ENCODE data around the gene TEAD4.

Gene TEAD4

DNA sequence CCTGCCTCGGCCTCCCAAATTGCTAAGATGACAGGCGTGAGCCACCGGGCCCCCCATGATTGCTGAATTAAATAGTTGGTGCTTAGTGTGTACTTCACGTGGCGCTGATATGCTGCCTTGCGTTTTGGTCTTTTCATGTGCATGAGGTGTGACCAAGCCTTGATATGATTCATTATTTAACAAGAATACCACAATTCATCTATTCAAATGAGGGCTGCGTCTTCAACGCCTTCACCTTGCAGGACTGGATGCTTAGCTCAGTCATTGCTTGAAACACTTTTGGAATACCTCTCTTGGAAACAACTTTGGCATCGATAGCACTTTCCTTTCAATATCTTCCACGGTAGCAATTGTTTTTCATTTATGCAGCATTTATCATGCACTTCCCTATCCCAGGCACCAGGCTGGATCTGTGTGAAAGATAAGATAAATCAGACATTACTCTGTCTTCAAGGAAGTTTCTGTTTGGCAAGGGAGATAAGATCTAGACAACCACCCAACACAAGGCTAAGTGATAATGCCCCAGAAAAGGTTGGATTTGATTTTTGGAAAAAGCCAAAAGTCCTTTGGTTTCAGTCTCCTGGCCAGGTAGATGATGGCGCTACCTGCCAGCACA is 1.3 kb upstream of the TEAD4 start:
- Histone ChIP-seq H3K4me3 (peak overlapping the region; percentile 81), H3K9me3 (ENCODE audit: low read depth, low read length) (no peaks in the 10 kb centered on the region), H3K27ac (peak overlapping the region; percentile 83), H3K9ac (ENCODE audit: insufficient read length) (peak overlapping the region; percentile 83), H3K36me3 (ENCODE audit: insufficient read depth, low read length) (no peaks in the 10 kb centered on the region)
- DNase-seq (ENCODE audit: low read depth, low spot score): no peak
- no peak for TF ChIP-seq FOXP2 (optimal IDR thresholded peaks at IDR 0.05; ENCODE audit: control extremely low read depth, extremely low read length, insufficient read depth)
- no peak for TF ChIP-seq EZH2 (IDR thresholded peaks at IDR 0.05)
- TF ChIP-seq POLR2AphosphoS5 (IDR thresholded peaks at IDR 0.05; ENCODE audit: borderline replicate concordance, low read depth, low read length): no peak

DNA sequence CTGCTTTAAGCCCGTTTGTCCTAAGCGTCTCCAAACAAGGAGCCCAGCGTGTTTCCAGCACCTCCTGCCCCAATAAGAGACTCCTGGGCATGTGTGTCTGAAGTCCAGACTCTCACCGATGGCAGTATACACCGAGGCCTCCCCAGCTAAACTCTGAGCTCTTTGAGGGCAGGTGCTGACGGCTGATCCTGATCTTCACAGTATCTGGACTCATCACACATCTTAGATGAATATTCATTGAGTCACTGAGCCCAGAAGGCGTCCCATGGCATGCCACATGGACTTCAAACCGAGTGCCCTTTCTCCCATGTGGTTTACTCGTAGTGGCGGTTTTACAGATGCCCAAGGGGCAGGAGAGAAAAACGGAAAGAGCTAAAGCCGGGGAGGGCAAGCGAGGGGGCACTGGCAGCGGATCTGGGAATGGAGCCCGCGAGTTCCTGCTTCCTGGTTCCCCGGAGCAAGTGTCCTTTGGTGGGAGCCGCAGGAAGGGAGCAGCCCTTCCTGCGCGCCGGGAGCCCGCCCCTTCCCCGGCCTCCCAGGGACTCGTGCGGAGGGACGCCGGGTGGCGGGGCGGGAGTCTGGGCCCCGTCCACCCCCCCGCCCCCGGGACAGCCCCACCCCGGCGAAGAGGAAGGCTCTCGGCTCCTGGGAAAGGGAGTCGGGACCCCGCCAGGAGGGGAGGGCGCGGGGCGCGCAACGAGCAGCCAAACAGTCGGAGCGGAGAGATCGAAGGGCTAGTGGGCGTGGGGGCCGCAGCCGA is 585 bp upstream of the TEAD4 start:
- DNase-seq (ENCODE audit: low read depth, low spot score): no peak
- TF ChIP-seq EZH2 (IDR thresholded peaks at IDR 0.05) (no peak), FOXP2 (optimal IDR thresholded peaks at IDR 0.05; ENCODE audit: control extremely low read depth, extremely low read length, insufficient read depth) (no peak), POLR2AphosphoS5 (IDR thresholded peaks at IDR 0.05; ENCODE audit: borderline replicate concordance, low read depth, low read length) (peak; percentile 45; the same call in 1 of the 2 replicates)
- Histone ChIP-seq H3K9ac (ENCODE audit: insufficient read length) (peak overlapping the region; percentile 83), H3K36me3 (ENCODE audit: insufficient read depth, low read length) (no peaks in the 10 kb centered on the region), H3K9me3 (ENCODE audit: low read depth, low read length) (no peaks in the 10 kb centered on the region), H3K4me3 (peak overlapping the region; percentile 81), H3K27ac (peak overlapping the region; percentile 83)

DNA sequence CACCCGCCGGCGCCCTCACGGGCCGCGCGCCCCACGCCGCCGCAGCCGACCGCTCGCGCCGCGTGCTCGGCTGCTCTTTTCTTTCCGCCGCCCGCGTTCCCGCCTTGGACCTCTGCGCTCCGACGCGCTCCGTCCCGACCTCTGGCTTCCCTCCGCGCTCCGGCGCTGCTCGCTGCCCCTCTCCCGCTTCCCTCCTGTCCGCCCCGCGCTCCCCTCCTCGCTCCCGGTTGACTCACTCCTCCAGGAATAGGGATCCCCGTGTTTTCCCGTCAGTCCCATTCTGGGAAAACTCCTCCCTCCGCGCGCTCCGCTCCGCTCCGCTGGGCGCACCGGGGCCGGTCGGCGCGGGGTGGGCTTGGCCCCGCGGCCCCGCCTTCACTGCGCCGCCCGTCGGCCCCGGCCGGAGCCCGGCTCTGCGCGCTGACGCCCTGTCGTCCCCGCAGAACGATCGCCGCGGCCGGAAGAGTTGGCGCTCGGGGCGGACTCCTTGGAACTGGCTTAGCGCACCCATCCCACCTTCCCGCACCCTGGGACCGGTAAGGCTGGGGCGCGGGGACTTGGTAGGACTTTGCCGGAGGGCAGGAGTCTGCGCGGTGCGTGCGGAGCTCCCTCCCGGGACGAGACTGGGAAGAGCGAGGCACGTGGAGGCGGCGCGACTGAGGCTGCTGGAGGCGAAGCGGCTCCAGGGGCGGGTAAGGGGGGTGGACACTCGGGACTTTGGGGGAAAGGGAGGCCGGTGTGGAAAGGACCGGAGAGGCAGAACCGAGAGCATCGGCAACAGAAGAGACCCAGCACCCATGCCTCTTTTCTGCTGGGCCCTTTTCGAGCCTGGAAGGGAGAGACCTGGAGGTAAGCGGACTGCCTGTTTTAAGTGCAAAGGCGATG is 550 bp downstream of the TEAD4 start:
- H3K4me3 ChIP-seq: peak overlapping the region; percentile 81
- peak; percentile 43; the same call in 1 of the 2 replicates for TF ChIP-seq POLR2AphosphoS5 (IDR thresholded peaks at IDR 0.05; ENCODE audit: borderline replicate concordance, low read depth, low read length)
- TF ChIP-seq EZH2 (IDR thresholded peaks at IDR 0.05): no peak
- H3K36me3 ChIP-seq (ENCODE audit: insufficient read depth, low read length): peaks cover 1% of the 10 kb centered on the region; the same call in 1 of the 2 replicates
- H3K9me3 ChIP-seq (ENCODE audit: low read depth, low read length): no peaks in the 10 kb centered on the region
- peak overlapping the region; percentile 88 for H3K9ac ChIP-seq (ENCODE audit: insufficient read length)
- H3K27ac ChIP-seq: peak overlapping the region; percentile 77
- no peak for DNase-seq (ENCODE audit: low read depth, low spot score)

DNA sequence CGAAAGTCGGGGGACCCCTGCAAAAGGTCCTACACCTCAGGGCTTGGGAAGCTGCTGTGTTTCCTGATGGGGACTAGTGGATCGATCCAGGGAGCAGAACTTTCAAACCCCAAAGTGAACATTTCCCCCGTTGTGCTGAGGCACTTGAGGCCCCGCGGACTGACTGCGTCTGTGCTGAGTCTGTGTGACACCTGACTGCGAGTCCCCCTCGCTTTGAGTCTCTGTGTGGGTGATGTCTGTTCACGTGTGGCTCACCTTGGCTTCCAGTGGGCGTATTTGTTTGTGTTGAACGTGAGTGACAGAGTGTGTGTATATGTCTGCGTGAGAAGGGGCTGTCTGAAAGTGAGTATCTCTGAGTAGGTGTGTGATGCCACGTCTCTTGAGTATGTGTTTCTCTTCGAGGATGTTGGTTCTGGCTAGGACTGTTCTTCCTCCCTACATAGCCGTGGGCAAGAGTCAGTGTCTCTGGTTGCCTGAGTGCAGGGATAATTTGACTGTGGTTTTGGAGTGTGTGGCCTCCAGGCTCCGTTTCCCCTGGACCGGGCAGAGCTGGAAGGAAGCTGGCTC is 1.3 kb downstream of the TEAD4 start:
- TF ChIP-seq FOXP2 (optimal IDR thresholded peaks at IDR 0.05; ENCODE audit: control extremely low read depth, extremely low read length, insufficient read depth) (no peak), POLR2AphosphoS5 (IDR thresholded peaks at IDR 0.05; ENCODE audit: borderline replicate concordance, low read depth, low read length) (no peak), EZH2 (IDR thresholded peaks at IDR 0.05) (no peak)
- H3K27ac ChIP-seq: no peak overlapping the region
- H3K9me3 ChIP-seq (ENCODE audit: low read depth, low read length): no peaks in the 10 kb centered on the region
- H3K36me3 ChIP-seq (ENCODE audit: insufficient read depth, low read length): peaks cover 4% of the 10 kb centered on the region; the same call in 1 of the 2 replicates
- DNase-seq (ENCODE audit: low read depth, low spot score): no peak
- H3K4me3 ChIP-seq: peak overlapping the region; percentile 81
- peak overlapping the region; percentile 88 for H3K9ac ChIP-seq (ENCODE audit: insufficient read length)

DNA sequence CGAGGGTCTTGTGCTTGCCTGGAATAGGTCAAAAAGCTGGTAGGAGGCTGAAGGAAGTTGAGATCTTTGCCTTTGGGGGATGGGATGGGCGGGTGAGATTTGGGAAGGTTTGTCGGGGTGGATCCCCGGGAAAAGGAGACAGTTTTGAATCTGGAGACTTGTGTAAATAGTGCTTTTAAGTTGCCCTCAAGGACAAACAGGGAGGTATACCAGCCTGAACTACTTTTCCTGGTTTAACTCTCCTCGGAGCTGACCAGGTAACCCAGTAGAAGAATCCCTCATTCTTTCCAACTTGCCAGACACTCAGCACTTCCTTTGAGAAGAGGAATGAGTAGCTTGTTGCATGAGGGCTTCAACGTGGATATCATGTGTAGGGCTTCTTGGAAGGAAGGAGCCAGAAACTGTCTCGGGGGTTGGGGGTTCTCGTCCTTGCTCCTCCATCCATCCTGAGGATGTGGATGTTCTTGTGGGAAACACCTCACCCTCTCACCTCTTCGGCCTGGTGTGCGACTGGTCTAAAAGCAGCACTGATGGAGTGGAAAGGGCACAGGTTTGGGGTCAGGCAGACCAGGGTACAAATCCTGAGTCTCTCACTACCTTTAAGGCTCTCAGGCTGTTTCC is 1.9 kb downstream of the TEAD4 start:
- DNase-seq (ENCODE audit: low read depth, low spot score): no peak
- H3K9ac ChIP-seq (ENCODE audit: insufficient read length): no peak overlapping the region
- H3K9me3 ChIP-seq (ENCODE audit: low read depth, low read length): no peaks in the 10 kb centered on the region
- no peak overlapping the region for H3K27ac ChIP-seq
- peak overlapping the region; percentile 81 for H3K4me3 ChIP-seq
- TF ChIP-seq EZH2 (IDR thresholded peaks at IDR 0.05) (no peak), FOXP2 (optimal IDR thresholded peaks at IDR 0.05; ENCODE audit: control extremely low read depth, extremely low read length, insufficient read depth) (no peak), POLR2AphosphoS5 (IDR thresholded peaks at IDR 0.05; ENCODE audit: borderline replicate concordance, low read depth, low read length) (no peak)
- H3K36me3 ChIP-seq (ENCODE audit: insufficient read depth, low read length): peaks cover 4% of the 10 kb centered on the region; the same call in 1 of the 2 replicates

DNA sequence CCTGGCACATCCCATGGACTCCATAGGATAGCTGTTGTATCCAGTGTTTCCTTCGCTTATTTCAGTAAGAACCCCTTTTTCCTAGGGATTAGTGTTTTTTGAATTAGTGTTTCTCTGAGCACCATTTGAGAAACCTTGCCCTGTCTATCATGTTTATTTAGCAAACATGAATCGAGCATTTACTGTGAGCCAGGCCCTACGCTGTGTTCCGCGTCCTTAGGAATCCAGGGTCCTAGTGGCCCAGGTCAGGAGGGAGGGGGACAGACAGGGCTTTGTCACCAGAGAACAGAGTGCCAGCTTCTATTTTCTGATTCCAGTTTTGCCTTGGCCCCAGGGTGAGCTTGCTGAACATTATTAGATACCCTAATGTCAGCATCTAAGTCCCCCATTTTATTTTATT is 2.5 kb downstream of the TEAD4 start:
- TF ChIP-seq EZH2 (IDR thresholded peaks at IDR 0.05) (no peak), FOXP2 (optimal IDR thresholded peaks at IDR 0.05; ENCODE audit: control extremely low read depth, extremely low read length, insufficient read depth) (no peak), POLR2AphosphoS5 (IDR thresholded peaks at IDR 0.05; ENCODE audit: borderline replicate concordance, low read depth, low read length) (no peak)
- Histone ChIP-seq H3K9me3 (ENCODE audit: low read depth, low read length) (no peaks in the 10 kb centered on the region), H3K27ac (no peak overlapping the region), H3K9ac (ENCODE audit: insufficient read length) (no peak overlapping the region), H3K36me3 (ENCODE audit: insufficient read depth, low read length) (peaks cover 4% of the 10 kb centered on the region; the same call in 1 of the 2 replicates), H3K4me3 (peak overlapping the region; percentile 81; the same call in 1 of the 2 replicates)
- DNase-seq (ENCODE audit: low read depth, low spot score): no peak

DNA sequence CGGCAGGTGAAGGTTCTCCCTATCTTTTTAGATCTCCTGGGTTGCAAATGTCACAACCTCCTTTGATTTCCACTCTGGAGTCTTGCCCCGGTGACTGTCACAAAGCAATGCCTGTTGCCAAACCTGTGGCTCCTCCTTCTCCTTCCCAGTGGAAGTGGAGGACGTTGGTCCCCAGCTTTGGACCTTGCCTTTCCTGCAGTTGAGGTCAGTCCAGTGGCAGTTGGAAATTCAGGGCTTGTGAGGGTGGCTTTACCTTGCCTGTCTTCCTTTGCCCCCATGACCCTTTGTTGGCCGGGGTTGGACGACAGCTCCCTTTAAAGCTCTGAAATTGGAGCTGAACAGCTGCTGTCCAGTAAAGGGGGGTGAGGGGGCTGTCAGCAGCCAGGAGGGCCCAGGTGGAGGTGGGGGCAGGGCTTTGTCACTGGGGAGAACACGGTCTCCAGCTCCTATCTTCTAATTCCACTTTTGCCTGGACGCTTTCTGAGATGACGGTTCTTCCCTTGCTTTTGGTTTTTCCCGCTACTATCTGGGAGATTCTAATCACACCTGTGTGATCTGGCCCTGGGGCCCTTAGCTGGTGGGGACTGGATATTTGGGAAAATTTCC is 4.1 kb downstream of the TEAD4 start:
- Histone ChIP-seq H3K9me3 (ENCODE audit: low read depth, low read length) (no peaks in the 10 kb centered on the region), H3K27ac (no peak overlapping the region), H3K4me3 (no peak overlapping the region), H3K9ac (ENCODE audit: insufficient read length) (no peak overlapping the region), H3K36me3 (ENCODE audit: insufficient read depth, low read length) (peaks cover 8% of the 10 kb centered on the region; the same call in 1 of the 2 replicates)
- no peak for DNase-seq (ENCODE audit: low read depth, low spot score)
- TF ChIP-seq POLR2AphosphoS5 (IDR thresholded peaks at IDR 0.05; ENCODE audit: borderline replicate concordance, low read depth, low read length) (no peak), FOXP2 (optimal IDR thresholded peaks at IDR 0.05; ENCODE audit: control extremely low read depth, extremely low read length, insufficient read depth) (no peak), EZH2 (IDR thresholded peaks at IDR 0.05) (no peak)

All from SK-N-MC (cell line).